ENCODE results near the gene SLC45A2.
"Not testable (repeated sequence)": the region's sequence is repeated elsewhere in the genome, so short reads cannot be mapped to it uniquely, and the experiment has no call there.

The SLC45A2 gene

DNA sequence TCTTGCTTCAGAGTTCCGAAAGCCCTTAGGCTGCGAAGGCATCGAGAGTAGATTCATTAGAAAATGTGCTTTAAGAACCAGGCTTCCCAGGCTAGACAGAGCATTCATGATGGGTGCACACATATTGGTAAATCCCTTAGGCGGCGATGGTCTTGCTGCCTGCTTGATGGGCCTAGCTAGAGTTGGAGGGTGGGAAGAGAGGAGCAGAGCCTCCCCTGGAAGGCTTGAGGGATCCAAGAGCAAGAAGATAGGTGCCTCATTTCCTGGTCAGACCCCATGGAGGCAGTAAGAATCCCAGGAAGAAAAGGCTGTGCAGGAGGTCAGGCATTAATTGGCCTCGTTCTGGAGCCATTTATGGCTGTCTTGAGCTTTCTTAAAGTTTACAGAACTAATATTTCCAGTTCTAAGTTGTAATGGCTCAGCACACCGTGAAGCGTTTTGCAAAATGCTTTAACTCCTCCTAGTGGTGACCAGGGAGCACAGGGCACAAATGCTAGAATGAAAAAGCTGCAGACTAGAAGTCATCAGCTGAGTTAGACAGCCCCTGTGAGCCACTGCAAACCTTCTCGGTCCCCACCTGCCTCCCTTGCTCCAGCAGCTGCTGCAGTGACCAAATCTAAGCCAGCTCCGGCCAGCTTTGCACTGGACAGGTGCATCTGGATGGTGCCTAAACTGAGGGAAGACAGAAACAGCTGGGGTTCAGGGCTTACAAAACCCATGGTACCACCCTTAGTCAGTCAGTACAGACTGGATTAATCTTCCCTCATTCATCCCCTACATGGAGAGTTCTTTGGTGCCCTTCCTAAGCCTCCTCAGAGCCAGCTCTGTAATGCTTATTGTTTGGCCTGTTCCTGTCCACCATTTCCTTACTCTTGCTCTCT, 14.7 kb downstream of the SLC45A2 start:
- no peak for DNase-seq

- no peak for DNase-seq
Measured at GRCh38 chr5:33968211-33969005, 16.1 kb downstream of the SLC45A2 start.

GRCh38 chr5:33966805-33967204, 17.7 kb downstream of the SLC45A2 start:
- no peak for DNase-seq

DNA sequence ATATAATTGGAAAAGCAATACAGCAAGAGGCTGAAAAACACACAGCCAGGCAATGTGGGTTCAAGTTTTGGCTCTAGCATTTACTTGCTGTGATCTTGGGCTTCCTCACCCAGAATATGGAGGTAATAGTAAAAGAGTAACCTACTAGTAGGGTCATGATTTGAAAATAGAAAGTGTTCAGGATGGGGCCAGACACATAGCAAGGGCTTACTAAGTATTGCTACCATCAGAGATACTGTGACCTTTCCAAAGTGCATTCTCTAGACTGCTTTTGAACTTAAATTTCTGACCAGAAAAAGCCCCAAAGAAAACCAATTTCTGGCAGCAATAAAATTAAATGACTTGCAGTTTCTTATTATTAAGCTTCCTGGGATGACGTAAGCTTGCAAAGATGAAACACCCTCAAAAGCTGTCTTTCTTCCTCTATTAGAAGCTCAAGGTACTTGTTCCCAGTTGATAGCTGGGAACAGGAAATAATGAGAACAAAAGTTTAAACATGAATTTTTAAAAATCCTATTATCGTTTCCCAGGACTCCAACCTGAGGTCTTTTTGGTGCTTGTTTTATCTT, 20.3 kb downstream of the SLC45A2 start:
- DNase-seq: no peak

GRCh38 chr5:33958176-33958575, 26.3 kb downstream of the SLC45A2 start:
- DNase-seq: no peak

- no peak for DNase-seq
Measured at GRCh38 chr5:33957577-33958150, 26.8 kb downstream of the SLC45A2 start.

DNA sequence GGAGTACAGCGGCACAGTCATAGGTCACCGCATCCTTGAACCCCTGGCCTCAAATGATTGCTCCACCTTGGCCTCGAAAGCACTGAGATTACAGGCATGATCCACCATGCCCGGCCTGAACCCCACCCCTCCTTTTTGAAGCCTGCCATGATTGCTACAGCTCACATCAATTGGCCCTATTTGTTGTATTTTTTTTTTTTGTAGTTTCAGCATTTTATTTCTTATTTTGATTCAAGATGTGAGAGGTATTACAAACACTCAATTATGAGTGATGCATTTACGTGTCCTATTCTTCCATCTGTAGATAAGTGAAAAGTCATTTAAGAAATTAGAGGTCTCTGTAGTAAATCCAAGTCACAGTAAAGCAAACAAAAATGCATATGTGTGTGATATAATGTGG, 32.3 kb downstream of the SLC45A2 start:
- not testable (repeated sequence) for DNase-seq

DNA sequence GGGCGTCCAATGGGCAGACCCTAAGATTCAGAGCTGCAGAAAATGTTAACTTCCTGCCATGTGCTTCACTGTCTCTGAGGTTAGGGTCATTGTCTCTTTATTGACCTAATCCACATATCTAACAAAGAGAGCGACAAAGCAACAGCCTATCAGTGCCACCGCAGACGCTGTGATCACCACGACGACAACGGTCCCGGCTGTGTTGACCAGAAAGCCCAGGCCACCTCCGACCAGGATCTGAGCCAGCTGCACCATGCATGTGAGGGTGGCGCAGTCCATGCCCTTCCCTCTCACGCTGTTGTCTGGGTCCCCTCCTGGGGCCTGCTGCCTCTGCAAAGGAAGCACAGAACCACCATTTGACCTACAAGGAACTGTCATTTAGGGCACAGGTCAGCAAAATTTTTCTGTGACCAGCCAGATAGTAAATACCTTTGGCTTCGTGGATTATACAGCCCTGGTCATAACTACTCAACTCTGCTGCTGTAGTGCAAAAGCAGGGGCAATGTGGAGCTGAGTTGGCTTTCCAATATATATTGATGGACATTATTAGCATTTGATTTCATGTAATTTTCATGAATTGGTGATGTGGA, 39.9 kb downstream of the SLC45A2 start:
- no peak for DNase-seq

DNA sequence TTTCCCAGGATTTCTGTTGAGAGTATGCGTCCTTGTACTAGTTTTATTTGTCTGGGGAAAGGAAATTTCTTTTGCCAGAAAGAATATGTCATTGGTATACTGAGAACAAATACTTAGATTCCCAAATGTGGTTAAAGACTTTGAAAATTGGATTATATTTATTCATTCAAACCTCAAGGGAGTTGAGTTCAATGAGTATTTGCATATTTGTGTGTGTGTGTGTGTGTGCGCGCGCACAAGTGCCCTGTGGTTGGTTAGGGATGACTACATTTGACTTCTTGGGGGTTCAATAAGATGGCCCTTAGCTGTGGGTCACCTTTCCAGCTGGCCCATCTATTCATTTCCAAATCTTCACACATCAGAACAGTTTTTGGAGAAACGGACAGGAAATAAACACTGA, 43.4 kb downstream of the SLC45A2 start:
- no peak for DNase-seq

DNA sequence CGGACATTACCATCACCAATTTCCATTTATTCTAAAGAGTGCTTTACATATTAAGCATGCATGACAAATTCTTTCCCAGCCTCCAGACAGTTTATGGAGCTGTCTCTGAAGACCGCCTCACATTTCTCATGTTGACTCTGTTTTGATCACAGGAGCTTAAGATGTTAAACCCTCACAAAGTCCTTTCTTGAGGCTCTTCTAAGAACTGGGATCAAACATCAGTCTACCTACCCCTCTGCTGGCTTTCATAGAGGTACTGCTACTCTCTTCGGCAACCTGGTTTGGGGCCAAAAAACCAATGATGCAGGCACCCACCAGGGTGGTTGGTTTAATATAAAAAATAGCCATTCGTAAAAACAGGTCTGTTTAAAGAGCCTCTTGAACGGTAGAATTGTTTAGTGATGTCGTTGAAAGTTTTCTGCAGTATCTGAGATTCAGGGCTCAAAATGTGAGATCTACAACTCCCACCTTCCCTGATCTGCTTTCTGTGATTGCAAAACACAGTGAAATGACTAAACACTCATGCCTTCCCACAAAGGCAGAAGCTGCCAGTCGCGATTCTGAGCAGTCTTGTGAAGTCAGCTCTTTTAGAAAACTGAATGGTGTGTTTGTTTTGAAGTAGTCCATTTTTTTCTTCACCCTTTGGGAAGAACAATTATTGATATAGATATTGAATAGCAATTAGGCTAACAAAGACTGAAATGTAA, 44.8 kb downstream of the SLC45A2 start:
- DNase-seq: no peak

GRCh38 chr5:33938881-33939280, 45.6 kb downstream of the SLC45A2 start:
- DNase-seq: no peak

DNA sequence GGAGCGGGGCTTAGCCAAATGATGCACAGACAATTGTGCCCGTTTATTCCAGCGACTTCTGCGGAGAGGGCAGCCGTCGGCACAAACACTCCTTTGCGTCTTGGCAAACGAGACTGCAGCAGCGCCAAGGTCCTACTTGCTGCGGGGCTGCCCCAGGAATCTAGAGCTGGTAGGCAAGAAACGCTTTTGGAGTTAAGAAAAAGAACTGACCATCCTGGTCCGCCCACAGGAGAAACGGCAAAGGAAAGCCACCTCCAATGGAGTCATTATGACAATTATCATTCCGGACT, 46.0 kb downstream of the SLC45A2 start:
- DNase-seq: no peak

GRCh38 chr5:33937707-33938506, 46.6 kb downstream of the SLC45A2 start:
- no peak for DNase-seq

- no peak for DNase-seq
Measured at GRCh38 chr5:33937017-33937706, 47.3 kb downstream of the SLC45A2 start.

DNA sequence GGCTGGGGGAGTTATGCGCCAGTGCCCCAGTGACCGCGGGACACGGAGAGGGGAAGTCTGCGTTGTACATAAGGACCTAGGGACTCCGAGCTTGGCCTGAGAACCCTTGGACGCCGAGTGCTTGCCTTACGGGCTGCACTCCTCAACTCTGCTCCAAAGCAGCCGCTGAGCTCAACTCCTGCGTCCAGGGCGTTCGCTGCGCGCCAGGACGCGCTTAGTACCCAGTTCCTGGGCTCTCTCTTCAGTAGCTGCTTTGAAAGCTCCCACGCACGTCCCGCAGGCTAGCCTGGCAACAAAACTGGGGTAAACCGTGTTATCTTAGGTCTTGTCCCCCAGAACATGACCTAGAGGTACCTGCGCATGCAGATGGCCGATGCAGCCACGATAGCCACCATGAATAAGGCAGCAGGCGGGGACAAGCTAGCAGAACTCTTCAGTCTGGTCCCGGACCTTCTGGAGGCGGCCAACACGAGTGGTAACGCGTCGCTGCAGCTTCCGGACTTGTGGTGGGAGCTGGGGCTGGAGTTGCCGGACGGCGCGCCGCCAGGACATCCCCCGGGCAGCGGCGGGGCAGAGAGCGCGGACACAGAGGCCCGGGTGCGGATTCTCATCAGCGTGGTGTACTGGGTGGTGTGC, 48.0 kb downstream of the SLC45A2 start, which contains the start of gene RXFP3:
Gene RXFP3 (plus strand): TSS at position 6 of the 636 bp plus-strand sequence. CDS start 355 bp downstream, at position 361.
- DNase-seq: no peak

- DNase-seq: peak in 25 of 56 donors; percentile 2 to 50 (median 13)
Measured at GRCh38 chr5:33936004-33936380, 48.5 kb downstream of the SLC45A2 start.

DNA sequence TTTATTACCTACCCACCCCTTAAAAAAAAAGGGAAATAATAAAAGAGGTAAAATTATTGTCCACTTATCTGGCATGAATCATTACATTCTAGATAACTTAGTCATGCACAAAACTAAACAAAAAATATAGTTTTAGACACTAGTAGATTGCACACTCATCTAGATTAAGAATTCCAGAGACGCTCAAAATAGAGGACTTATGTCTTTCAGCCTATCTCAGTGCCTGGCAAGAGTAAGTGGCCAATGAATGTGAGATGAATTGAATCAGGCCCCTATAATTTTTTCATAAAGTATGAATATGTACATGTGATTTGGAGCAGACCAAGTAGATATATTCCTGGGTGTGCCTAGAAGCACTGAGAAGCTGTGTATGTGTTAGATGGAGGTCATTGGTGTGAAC, 50.3 kb downstream of the SLC45A2 start:
- no peak for DNase-seq

- DNase-seq: no peak
Measured at GRCh38 chr5:33933723-33934169, 50.7 kb downstream of the SLC45A2 start.

- no peak for DNase-seq
Measured at GRCh38 chr5:33931136-33931535, 53.4 kb downstream of the SLC45A2 start.
